Stimulated activated CD4-positive, alpha-beta T cell treated with anti-CD3 and anti-CD28 coated beads, Interleukin-4, amount 100 ng/mL, for 24 hours (primary cell): Measurements from ENCODE around the gene GAA.
A peak's percentile ranks its signal among the peaks of the same experiment; 100 is the strongest.

ENCODE experiments used
- DNase-seq: peaks from one replicate; pipeline ENCODE4 v3.0.0-alpha.2; 2020

Gene GAA

DNA sequence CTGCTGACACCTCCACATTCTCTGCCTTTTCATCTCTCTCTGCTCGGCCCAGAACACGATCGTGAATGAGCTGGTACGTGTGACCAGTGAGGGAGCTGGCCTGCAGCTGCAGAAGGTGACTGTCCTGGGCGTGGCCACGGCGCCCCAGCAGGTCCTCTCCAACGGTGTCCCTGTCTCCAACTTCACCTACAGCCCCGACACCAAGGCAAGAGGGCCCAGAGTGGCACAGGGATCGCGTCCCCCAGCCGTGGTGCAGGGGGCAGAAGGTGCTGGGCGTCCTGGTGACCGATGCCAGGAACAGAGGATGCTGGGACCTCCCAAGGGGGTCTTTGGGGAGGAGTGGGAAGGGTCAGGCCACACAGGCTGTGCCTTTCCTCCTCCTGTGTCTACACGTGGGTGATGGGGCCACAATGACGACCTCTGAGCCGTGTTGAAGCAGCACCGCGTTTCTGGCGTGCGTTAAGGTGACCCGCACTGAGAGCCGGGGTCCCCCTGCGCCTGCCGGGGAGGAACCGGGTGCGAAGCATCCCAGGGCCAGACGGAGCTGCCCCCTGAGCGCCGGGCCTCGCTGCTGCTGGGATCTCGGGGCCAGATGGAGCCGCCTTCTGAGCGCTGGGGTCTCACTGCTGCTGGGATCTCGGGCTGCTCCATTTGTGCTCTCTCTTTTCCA is 17.4 kb downstream of the GAA start:
- no peak for DNase-seq

DNA sequence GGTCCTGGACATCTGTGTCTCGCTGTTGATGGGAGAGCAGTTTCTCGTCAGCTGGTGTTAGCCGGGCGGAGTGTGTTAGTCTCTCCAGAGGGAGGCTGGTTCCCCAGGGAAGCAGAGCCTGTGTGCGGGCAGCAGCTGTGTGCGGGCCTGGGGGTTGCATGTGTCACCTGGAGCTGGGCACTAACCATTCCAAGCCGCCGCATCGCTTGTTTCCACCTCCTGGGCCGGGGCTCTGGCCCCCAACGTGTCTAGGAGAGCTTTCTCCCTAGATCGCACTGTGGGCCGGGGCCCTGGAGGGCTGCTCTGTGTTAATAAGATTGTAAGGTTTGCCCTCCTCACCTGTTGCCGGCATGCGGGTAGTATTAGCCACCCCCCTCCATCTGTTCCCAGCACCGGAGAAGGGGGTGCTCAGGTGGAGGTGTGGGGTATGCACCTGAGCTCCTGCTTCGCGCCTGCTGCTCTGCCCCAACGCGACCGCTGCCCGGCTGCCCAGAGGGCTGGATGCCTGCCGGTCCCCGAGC is 17.9 kb downstream of the GAA start:
- DNase-seq = no peak

- no peak for DNase-seq
Measured at GRCh38 chr17:80119839-80120238, 18.5 kb downstream of the GAA start.

DNA sequence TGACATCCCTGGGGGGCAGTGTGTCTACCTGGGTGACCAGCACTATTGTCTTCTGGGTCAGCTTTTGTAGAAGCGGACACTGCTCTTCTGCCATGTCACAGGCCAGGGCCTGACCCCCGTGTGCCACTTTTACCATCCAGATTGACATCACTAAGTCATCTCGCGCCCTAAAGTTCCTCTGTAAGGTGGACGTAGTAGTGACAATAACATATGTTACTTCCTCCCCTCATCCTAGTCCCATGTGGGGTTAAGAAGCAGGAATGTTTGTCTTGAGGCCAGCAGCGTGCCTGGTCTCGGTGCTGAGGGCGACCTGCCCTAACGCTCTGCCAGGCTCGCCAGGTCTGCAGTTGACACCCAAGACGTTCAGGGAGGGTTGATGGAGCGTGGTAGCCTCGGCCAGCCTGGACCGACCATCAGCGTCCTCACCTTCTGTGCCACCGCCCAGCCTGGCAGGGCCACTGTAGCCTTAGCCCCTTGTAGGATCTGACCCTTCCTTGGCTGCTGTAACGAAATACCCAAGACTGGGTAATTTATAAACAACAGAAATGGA is 20.7 kb downstream of the GAA start:
- DNase-seq = no peak

GRCh38 chr17:80122926-80123505 is 21.6 kb downstream of the GAA start:
- no peak for DNase-seq

- DNase-seq = no peak
Measured at GRCh38 chr17:80123791-80124190, 22.4 kb downstream of the GAA start.

DNA sequence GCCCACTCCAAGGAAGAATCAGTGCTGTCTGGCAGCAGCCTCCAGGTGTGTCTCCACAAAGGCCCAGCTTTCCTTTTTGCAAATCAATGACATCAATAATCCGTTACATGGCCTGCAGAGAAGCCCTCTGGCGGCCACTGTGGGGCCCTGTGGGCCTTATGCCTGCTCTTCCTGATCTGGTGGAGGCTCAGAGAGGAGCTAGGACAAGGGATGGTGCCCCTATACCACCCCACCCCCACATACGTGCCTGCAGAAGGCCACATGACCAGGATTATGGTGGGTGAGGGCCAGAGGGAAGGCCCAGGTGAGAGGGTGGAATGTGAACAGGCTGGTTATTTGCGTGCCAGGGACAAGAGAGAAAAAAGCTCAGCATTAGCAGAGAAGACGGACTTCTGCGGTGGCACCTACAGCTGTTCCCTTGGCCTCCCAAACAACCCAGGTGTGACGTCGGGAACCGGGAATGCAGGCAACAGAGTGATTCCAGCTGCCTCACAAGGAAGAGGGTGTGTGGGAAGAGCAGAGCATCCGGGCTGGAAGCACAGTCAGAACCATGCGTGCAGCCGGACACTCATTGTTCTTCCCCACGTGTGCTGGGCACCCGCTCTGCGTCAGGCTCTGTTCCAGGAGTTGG is 23.1 kb downstream of the GAA start:
- no peak for DNase-seq

DNA sequence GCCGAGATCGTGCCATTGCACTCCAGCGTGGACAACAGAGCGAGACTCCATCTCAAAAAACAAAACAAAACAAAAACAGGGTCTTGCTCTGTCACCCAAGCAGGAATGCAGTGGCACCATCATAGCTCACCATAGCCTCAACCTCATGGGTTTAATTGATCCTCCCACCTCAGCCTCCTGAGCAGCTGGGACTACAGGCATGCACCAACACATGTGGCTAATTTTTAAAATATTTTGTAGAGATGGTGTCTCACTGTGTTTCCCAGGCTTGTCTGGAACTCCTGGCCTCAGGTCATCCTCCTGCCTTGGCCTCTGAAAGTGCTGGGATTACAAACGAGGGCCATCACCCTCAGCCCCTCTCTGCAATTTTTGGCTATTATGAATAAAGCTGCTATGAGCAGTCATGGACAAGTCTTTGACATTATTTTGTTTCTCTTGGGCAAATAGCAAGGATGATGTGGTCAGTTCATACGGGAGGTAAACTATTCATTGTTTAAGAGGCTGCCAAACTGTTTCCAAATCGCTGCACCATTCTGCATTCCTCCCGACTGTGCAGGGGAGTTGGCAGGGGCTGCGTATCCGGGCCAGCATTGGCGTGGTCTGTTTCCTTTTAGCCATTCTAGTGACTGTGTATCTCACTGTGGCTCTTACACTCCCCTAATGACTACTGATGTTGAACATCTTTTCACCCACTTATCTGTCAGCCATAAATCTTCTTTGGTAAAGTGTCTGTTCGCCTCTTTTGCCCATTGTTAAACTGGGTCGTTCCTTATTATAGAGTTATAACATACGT is 24.5 kb downstream of the GAA start:
- DNase-seq = no peak

DNA sequence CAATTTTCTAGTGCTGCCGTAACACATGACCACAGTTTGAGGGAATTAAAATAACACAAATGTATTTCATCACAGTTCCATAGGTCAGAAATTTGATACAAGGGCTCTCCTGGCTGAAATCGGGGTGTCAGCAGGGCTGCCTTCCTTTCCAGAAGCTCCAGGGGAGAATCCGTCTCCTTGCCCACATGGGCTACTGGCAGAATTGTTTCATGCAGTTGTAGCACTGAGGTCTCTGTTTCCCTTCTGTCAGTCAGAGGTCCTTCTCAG is 25.0 kb downstream of the GAA start:
- no peak for DNase-seq

GRCh38 chr17:80129006-80129565 is 27.7 kb downstream of the GAA start:
- no peak for DNase-seq

GRCh38 chr17:80130992-80131391 is 29.6 kb downstream of the GAA start:
- DNase-seq = no peak

- no peak for DNase-seq
Measured at GRCh38 chr17:80132906-80133625, 31.7 kb downstream of the GAA start.

GRCh38 chr17:80133626-80133970 is 32.2 kb downstream of the GAA start:
- DNase-seq = no peak

DNA sequence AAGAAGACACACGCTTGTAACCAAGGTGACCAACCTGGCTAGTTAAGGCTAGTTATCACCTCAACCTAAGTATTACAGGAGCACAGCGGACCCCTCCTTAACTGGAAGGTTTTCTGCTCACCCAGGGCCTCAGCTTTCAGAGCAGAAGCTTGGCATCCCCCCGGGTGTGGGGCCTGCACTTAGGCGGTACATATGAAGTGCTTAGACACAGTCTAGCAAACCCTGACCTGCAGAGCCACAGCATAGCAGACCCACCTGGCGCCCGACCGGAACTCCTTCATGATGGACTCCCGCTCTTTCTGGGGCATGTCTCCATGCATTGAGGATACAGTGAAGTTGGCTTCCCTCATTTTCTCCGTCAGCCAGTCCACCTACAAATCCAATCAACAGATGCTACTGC is 35.8 kb downstream of the GAA start:
- no peak for DNase-seq

- DNase-seq = no peak
Measured at GRCh38 chr17:80138856-80139426, 37.6 kb downstream of the GAA start.

- DNase-seq = no peak
Measured at GRCh38 chr17:80141463-80142165, 40.2 kb downstream of the GAA start.

DNA sequence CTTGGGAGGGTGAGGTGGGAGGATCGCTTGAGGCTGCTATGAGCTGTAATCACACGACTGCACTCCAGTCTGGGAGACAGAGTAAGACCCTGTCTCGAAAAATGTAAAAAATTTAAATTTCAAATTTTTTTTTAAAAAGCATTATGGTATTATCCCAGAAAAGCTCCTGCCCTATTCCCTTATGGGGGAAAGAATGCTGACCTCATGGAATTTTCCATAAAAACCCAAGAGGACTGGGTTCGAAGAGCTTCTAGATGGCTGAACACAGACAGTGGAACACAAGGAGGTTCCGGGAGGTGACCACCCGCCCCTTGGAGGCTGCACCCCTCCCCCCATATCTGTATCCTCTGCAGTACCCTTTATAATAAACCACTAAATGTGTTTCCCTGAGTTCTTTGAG is 41.5 kb downstream of the GAA start:
- no peak for DNase-seq

GRCh38 chr17:80145076-80146075 is 44.0 kb downstream of the GAA start:
- DNase-seq = no peak

DNA sequence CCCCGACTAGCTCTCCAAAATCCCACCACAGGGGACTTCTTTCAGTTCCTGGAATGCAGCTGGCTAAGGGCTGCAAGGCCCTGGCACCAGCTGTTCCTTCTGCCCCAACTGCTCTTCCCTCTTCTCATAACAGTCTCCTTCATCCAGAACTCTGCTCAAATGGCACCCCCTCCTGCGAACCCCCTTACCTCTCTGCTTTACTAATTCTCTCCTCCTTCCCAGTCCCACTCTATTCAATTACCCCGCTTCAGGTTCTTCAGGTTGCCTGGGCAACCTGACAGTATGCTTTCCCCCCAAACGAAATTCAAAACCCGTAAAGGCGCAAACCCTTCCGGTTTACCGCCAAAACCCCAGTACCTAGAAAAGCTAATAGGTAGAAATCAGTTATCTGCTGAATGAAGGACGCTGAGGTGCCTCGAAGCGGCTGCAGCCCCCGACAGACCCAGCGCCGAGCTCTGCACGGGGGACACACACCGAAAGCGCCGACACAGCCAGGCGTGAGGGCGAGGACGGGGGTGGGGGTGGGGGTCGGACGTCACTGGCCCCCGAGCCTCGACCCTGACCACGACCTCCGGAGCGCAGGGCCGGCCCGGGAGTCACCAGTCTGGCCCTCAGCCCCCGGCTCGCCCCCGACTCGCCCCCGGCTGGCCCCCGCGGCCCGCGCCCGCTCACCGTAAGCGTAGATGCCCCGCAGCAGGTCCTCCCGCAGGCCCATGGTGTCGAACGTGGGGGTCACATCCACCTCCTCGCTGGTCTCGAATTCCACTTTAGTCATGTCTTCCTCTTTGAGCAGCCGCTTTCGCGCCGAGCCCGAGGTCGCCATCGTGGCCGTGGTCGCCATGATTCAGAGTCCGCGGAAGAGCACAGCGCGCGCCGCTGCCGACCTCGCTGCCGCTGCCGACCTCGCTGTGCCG is 45.0 kb downstream of the GAA start:
- peak; percentile 13 for DNase-seq
